HG02852 (cell line): Measurements from ENCODE around the gene ELOF1.

Experiments used
- ATAC-seq: cut with Tn5 transposase; IDR thresholded peaks from one replicate; pipeline ENCODE4 v1.9.1; 2021; ENCODE audit warnings: mild to moderate bottlenecking, moderate library complexity; ENCODE audit not compliant: unreplicated experiment

Gene ELOF1

DNA sequence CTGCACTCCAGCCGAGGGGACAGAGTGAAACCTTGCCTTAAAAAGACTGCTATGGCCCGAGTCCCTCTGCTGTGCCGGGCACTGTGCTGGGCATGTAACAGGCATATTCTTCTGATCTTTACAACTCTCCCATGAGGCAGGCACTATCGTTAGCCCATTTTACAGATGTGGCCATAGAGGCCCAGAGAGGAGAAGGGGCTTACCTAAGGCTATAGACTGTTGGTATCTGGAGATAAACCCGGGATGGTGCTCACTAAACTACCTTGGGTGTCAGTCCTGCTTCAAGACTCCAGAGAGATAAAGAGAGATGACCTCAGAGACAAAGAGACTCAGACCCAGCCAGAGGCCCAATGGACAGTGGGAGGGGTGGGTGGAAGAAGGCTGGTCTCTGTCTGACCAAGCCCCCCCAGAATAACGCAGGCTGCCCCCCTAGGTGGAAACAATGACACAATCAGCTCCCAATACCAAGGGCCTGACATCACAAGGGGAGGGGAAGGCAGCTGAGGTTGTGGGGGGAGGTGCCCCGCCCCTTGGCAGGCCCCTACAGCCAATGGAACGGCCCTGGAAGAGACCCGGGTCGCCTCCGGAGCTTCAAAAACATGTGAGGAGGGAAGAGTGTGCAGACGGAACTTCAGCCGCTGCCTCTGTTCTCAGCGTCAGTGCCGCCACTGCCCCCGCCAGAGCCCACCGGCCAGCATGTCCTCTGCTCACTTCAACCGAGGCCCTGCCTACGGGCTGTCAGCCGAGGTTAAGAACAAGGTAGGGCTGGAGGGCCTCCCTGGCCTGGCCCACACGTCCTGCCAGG is 20.6 kb downstream of the ELOF1 start, which contains the start of gene CNN1:
Gene CNN1 (plus strand): TSS at position 620 of the 805 bp plus-strand sequence. CDS start 77 bp downstream, at position 697.
- ATAC-seq = no peak

DNA sequence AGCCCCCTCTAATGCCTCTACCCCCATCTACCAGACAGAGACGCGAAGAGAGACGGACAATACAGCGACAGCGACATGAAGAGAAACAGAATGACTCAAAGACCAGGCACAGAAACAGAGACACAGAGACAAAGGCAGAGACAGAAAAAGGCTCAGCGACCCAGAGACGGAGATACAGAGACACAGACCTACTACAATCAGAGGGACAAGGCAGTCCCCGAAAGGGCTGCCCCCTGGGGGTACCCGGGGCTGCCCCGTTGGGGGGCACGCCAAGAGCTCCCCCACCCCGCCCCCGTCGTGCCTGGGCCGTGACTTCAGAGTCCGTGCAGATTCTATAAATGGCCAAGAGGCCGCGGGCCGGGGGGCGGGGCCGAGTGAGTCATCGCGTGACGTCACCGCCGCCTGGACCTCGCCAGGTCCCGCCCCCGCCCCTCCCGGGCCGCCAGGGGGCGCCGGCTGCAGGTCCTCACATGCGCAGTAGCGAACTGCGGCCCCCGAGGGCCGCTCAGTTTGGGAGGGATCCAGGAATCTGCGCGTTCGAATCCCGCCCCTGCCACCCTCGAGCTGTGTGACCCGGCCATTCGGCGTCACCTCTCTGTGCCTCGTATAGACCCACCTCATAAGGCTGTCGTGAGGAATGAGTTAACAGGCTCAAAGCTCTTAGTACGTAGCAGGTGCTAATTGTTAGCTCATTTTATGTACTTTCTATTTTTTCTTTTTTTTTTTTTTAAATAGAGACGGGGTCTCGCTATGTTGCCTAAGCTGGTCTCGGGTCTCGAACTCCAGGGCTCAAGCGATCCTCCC is 23.0 kb downstream of the ELOF1 start:
- peak; percentile 54 for ATAC-seq

DNA sequence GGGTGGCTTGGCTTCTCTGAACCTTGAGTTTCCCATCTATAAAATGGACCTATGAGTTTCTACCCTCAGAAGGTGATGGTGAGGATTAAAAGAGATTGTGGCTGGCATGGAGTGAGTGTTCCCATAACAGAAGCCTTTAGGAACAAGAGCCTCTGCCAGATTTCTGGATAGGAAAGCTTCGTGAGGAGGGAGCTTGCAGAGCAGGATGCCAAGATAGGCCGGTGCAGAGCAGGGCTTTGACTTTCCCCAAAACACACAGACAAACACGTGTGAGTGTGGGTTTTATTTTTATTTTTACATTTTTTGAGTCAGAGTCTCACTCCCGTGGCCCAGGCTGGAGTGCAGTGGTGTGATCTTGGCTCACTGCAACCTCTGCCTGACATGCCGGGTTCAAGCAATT is 24.1 kb downstream of the ELOF1 start:
- no peak for ATAC-seq

DNA sequence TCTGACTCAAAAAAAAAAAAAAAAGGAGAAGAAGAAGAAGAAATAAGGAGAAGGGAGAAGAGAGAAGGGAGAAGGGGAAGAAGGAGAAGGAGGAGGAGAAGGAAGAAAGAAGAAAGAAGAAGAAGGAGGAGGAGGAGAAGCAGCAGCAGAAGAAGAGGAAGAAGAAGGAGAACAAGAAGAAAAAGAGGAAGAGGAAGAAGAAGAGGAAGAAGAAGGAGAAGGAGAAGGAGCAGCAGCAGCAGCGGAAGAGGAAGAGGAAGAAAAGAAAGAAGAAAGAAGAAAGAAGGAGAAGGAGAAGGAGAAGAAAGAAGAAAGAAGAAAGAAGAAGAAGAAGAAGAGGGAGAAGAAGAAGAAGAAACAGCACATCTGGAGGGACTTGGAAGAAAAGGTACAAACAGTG is 24.5 kb downstream of the ELOF1 start:
- no peak for ATAC-seq

DNA sequence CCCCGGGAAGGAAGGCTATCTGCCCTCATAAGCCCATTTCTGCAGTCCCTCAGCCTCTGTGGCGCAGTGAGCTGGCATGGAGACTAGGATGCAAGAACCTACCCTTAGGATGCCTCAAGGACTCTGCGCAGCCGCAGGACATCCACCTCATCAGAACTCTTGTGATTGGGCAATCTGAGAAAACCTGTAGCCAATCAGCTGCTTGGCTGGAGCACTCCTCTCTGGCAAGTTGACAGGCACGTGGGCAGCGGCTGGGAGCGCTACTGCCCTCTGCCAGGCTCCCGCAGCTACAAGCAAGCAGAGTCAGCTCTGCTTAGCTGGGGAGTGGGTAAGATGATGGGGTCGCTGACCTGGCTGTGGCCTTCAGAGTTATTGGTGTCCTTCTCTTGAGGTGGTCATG is 28.6 kb downstream of the ELOF1 start:
- no peak for ATAC-seq

DNA sequence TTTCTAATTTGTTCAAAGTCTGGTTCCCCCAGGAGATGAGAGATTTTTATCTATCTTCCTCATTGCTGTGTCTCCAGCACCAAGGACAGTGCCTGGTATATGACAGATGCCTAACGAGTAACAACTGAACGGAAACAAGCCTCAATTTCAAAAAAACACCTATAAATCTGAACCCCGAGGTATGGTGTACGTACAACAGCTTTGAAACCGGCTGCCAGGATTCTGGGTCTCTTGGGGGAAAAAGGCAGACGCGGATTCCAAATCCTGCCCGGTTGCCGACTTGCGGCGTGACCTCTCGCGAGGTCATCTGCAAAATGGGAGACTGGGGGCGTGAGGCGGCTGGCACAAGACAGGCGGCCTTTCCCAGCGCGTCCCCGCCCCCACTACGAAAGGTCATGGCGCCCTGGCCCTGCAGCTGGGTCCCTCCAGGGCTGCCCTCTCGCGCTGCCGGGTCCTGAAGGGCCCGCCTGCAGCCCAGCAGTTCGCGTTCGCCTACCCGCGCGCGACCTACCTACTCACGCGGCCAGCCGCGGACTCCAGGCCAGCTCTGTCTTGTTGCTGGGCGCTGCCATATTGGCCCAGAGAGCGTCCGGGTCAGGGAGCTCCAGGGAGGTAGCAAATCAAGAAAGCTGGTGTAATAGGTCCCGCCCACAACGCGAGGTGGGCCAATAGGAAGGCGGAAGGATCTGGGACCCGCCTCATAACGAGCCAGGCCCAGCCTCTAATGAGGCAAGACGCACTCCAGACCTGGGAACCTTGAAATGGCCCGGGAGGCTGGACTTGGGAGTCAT is 30.3 kb downstream of the ELOF1 start, which contains the start of gene ECSIT:
Gene ECSIT (minus strand): TSS at position 584 of the 791 bp plus-strand sequence. CDS start 9,964 bp downstream, outside the sequence.
- peak; percentile 96 for ATAC-seq

DNA sequence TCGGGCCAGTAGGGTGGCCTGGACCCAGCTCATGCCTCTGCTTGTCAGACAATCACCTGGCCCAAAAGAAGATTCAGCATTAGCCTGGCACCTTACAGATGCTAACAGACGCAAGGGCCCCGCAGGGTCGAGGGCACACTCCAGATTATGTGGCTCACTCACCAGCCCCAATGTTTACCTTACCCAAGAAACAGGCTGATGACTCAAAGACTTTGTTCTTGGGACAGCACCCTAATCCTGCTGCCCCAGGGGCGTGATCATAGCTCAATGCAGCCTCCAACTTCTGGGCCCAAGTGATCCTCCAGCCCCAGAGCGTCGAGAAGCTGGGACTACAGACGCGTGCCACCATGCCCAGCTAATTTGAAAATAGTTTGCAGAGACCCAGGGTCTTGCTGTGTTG is 39.9 kb downstream of the ELOF1 start:
- ATAC-seq = no peak

DNA sequence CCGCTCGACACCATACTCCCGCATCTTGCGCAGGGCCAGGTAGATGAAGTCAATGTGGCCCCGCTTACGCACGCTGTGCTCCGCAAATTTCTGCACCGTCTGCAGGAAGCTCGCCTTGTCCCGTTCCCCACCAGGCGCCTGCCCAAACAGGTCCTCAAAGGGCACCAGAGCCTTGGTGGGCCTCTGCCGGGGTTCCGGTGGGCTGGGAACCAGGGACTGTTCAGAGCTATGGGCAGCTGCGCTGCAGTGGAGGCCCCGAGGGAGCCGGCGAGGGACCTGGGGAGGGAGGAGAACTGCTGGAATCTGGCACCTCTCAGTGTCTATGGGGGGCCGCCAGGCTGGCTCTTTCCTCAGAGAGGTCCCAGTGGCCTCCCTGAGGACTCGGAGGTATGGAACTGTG is 45.1 kb downstream of the ELOF1 start:
- no peak for ATAC-seq

DNA sequence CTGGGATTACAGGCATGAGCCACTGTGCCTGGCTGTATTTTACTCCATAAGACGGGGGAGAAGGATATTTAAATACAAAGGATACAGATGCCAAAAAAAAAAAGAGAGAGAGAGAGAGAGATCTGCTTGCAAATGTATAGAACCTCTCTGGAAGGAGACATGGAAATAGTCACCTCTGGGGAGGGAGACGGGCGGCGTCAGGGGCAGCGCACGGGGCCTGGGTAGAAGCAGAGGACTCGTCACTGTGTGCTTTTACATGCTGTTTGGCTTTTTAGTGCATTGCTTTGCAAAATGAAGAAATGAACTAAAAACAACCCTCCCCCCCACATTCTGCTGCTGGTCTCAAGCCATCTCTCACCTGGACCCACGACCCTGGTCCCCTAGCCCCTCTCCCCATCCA is 48.6 kb downstream of the ELOF1 start:
- no peak for ATAC-seq

DNA sequence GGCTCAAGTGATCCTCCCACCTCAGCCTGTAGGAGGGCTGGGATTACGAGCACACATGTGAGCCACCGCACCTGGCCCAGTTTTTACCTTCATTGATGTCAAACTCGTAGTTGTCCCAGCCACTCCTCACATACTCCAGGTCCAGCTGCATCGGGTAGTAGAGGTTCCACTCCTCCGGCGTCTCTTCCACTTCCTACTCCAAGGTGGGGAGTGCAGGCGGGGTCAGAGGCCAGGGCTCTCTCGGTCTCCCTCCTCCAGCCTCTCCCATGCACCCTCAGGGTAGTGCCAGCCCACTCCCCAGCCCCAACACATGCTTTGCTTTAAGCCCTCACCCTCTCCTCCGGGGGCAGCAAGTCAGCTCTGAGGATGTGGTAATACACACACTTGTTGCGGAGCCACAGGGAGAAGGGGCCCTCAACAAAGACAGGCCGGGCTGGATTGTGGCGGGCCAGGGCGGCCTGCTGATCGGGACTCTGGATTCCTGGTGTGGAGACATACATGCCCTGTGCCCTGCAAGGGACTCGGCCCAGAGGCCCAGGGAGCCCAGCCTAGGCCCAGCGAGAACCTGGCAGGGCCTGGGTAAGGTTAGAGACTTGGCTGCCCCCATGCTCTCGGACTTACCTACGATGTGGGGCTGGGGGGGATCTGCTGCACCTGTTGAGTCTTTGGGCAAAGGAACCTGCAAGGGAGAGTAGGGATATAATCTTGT is 51.5 kb downstream of the ELOF1 start:
- ATAC-seq = no peak

DNA sequence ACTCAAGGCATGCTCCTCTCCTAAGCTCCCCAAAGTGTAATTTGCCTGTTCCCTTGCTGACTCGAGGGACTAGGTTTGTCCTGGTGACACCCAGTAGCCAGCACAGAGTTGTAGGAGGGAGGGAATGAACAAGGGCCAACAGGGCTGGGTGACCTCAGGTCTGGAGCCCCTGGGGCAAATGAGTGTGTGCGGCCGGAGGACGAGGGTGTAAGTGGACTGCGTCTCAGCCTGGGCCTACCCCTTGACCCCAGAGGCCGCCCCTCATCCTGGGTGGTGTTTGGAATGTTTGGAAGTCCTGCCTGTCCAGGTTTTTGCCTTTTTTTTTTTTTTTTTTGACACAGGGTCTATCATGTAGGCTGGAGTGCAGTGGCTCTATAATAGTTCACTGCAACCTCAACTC is 52.1 kb downstream of the ELOF1 start:
- no peak for ATAC-seq

DNA sequence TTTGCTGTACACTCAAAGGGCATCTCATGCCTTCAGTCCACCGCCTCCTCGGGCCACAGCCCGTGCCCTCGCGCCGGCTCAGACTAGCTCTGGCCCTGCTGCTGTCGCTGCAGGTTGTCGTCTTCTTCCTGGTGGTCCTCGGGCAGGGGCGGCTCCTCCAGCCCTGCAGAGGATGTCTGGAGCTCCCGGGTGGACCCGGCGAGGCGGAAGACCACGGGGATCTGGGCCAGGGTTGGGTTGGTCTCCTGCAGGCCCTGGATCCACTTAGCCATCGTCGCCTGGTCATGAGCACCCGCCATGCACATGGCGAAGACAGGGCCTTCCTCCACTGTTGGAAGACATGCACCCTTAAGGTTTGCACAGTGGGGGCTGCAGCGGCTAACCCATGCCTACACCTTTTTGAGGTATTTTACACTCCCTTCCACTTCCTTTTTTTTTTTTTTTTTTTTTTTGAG is 52.9 kb downstream of the ELOF1 start:
- peak; percentile 20 for ATAC-seq

DNA sequence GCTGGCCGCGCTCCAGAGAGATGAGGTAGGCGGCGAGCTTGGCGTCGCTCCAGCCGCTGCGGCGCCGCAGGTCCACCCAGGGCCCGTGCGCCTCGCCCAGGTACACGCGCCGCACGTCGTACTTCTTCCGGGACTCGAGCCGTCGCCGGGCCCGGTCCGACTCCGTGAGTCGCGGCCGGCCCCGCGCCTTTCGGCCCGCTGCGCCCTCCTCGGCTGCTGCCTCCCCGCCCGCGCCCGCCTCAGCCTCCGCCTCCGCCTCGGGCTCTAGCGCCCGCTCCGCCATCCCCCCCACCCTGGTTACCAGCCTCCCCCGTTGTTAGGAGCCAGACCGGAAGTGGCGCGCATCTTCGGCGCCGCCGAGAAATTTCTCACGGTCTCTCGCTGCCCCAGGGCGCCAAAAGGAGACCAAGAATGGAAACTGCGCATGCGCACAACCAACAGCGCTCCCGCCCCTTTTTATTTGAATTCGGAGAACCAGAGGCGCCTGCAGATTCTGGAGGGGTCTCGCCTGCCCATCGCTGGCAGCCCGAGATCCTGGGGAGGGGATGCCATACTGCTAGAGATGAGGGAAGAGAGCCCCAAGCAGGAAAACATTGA is 53.4 kb downstream of the ELOF1 start, which contains the start of gene ZNF653:
Gene ZNF653 (minus strand): TSS at position 336 of the 597 bp plus-strand sequence. CDS start 53 bp downstream, at position 283.
- peak; percentile 40 for ATAC-seq

DNA sequence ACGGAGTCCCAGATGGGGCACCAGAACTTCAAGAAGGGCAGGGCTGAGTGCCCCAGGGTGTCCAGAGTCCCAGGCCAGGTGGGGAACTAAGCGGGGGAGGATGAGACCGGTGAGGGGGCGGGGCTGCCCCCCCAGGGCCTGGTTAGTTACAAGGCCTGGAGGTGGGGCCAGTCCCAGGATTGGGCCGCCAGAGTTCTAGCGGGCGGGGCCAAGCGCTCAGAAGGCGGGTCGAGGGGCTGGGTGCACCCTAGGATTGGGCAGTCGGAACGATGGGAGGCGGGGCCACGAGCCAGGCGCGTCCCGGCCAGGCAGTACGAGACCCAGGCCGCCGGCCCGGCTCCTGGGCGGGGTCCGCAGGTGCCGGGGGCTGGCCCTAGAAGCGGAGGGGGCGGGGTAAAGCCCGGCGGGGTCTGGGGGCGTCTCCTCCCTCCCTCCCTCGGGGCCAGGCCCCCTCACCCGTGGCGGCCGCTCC is 54.0 kb downstream of the ELOF1 start:
- ATAC-seq = peak; percentile 87

DNA sequence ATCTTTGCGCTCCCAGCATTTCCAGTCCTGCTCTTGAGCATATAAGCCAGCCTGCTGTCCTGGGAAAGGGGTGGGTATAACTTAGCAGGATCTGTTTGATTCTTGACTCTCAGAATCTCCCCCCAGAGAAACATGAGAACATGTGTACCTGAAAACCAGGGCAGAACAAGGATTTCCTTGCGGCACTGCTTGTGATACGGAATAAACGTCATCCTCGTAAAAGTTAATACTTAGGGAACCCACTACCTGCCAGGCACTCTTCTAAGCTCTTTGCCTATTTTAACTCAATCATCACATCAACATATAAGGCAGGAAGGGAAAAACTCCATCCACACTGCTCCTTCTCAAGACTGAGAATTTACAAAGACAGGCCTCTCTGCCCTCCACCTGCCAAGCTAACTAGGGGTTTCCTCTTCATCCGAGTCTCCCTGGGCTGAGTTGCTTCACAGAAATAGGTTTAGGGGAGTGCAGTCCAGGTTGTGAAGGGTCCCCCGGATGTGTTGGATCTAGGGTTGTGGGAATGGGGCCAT is 54.5 kb downstream of the ELOF1 start:
- no peak for ATAC-seq
